ENCODE data around the gene EPB41L2. TPM values are rescaled to one million over a fixed set of nuclear protein-coding genes. Genes with fewer than 3 reads are reported as not detected.

EPB41L2 gene
- total and polyA plus RNA-seq, 10 donors = 19.3 to 210 (median 123) TPM

DNA sequence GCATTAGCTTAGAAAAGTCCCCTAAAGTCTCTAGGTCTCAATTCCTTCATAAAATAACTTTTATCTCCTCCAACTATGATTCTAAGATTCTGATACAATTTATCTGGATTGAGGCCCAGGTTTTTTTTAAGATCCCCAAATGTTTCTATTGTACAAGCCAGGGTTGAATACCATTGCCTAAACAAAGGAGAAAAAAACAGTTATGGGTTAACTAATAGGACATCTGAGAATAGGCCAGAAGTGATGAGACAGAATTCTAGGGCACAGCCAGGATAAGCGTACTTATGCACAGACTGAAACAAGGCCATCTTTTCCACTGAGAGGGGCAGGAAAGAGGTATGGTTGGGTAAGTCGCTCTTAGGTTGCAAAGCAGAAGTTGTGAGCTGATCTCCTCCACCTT is 26.4 kb downstream of the EPB41L2 start:
- H3K27ac ChIP-seq = no peak overlapping the region
- no peaks in the 10 kb centered on the region for H3K27me3 ChIP-seq (replicated peaks in 1 of 7)
- DNase-seq = no peak
- intact Hi-C loops (cut with DNase I; ENCODE audit: low total_unique reads) = no loop called here
- H3K4me1 ChIP-seq = peaks cover 0 to 21% (median 1%) of the 10 kb centered on the region in 6 donors
- WGBS, 5 donors = 70 to 87% (median 76%) methylated on average over 2 of the region's 2 CpGs
- no peaks in the 10 kb centered on the region for H3K36me3 ChIP-seq
- no peaks in the 10 kb centered on the region for H3K9me3 ChIP-seq
- no peak overlapping the region for H3K4me3 ChIP-seq
- TF ChIP-seq POLR2AphosphoS5 (IDR thresholded peaks at IDR 0.05) (no peak), POLR2A (IDR thresholded peaks at IDR 0.05) (no peak)
- TF ChIP-seq, protein P1, sequence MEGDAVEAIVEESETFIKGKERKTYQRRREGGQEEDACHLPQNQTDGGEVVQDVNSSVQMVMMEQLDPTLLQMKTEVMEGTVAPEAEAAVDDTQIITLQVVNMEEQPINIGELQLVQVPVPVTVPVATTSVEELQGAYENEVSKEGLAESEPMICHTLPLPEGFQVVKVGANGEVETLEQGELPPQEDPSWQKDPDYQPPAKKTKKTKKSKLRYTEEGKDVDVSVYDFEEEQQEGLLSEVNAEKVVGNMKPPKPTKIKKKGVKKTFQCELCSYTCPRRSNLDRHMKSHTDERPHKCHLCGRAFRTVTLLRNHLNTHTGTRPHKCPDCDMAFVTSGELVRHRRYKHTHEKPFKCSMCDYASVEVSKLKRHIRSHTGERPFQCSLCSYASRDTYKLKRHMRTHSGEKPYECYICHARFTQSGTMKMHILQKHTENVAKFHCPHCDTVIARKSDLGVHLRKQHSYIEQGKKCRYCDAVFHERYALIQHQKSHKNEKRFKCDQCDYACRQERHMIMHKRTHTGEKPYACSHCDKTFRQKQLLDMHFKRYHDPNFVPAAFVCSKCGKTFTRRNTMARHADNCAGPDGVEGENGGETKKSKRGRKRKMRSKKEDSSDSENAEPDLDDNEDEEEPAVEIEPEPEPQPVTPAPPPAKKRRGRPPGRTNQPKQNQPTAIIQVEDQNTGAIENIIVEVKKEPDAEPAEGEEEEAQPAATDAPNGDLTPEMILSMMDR (IDR thresholded peaks at IDR 0.05 in 8 of 11, conservative IDR thresholded peaks at IDR 0.05 in 3 of 11) = no peak

DNA sequence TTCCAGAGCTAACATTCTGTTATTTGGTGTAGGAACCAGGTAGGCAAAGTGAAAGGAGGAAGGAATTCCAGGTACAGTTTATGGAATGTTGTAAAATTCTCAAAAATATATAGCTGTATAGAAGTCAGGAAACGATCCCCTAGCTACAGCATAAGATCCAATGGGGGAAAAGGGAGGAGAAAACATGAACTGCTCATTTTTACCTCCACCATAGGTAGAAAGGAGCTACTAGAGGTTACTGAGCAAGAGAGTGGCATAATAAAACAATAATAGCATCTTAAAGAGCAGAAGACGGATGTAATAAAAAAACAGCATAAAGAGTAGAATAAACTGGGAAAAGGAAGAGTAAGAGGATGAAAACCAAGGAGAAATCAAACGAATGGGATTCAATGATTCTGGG is 26.9 kb downstream of the EPB41L2 start:
- no peaks in the 10 kb centered on the region for H3K27me3 ChIP-seq (replicated peaks in 1 of 7)
- H3K36me3 ChIP-seq = no peaks in the 10 kb centered on the region
- 85 to 89% (median 88%) methylated on average over 3 of the region's 3 CpGs for WGBS, 5 donors
- peaks cover 0 to 21% (median 1%) of the 10 kb centered on the region in 6 donors for H3K4me1 ChIP-seq
- TF ChIP-seq POLR2A (IDR thresholded peaks at IDR 0.05) (no peak), POLR2AphosphoS5 (IDR thresholded peaks at IDR 0.05) (no peak)
- TF ChIP-seq, protein P1 (IDR thresholded peaks at IDR 0.05 in 8 of 11, conservative IDR thresholded peaks at IDR 0.05 in 3 of 11) = no peak
- DNase-seq = no peak
- intact Hi-C loops (cut with DNase I; ENCODE audit: low total_unique reads) = no loop called here
- H3K4me3 ChIP-seq = no peak overlapping the region
- H3K9me3 ChIP-seq = no peaks in the 10 kb centered on the region
- no peak overlapping the region for H3K27ac ChIP-seq

DNA sequence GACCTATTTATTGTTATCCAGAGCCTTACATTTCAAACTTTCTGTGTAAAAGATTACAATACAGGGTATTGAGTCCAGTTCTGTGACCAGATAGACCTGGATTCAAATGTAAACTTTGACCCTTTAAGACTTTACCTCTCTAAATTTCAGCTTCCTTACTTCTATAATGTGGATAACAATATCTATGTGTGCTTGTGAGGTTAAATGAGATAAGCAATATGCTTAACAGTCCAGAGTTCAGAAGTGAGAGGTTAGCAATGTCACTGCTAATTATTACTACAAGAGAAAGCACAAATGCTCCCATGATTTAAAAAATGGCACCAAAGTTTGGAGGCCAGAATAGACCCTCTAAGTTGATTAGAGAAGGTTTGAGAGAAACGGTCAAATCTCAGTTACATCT is 27.5 kb downstream of the EPB41L2 start:
- intact Hi-C loops (cut with DNase I; ENCODE audit: low total_unique reads) = no loop called here
- no peak for DNase-seq
- Histone ChIP-seq H3K27me3 (replicated peaks in 1 of 7) (no peaks in the 10 kb centered on the region), H3K27ac (no peak overlapping the region), H3K4me3 (no peak overlapping the region), H3K4me1 (peaks cover 0 to 21% (median 1%) of the 10 kb centered on the region in 6 donors), H3K36me3 (no peaks in the 10 kb centered on the region), H3K9me3 (no peaks in the 10 kb centered on the region)
- 85 to 98% (median 91%) methylated on average over 1 of the region's 1 CpG for WGBS, 5 donors
- TF ChIP-seq POLR2A (IDR thresholded peaks at IDR 0.05) (no peak), POLR2AphosphoS5 (IDR thresholded peaks at IDR 0.05) (no peak)
- TF ChIP-seq, protein P1 (IDR thresholded peaks at IDR 0.05 in 8 of 11, conservative IDR thresholded peaks at IDR 0.05 in 3 of 11) = no peak

DNA sequence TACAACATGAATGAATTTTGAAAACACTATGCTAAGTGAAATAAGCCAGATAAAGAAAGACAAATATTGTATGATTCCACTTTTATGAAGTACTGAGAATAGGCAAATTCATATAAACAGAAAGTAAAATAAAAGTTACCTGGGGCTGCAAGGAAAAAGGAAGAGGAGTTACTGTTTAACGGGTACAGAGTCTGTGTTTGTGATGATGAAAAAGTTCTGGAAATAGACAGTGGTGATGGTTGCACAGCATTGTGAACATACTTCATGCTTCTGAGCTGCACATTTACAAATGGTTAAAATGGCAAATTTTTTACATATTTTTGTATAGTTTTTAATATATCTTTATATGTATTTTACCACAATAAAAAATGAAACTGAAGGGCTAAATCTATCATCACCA is 29.4 kb downstream of the EPB41L2 start:
- H3K36me3 ChIP-seq = no peaks in the 10 kb centered on the region
- TF ChIP-seq POLR2AphosphoS5 (IDR thresholded peaks at IDR 0.05) = no peak
- TF ChIP-seq POLR2A (IDR thresholded peaks at IDR 0.05) = no peak
- TF ChIP-seq, protein P1 (IDR thresholded peaks at IDR 0.05 in 8 of 11, conservative IDR thresholded peaks at IDR 0.05 in 3 of 11) = no peak
- H3K4me1 ChIP-seq = peaks cover 0 to 23% (median 1%) of the 10 kb centered on the region in 6 donors
- H3K27me3 ChIP-seq (replicated peaks in 1 of 7) = no peaks in the 10 kb centered on the region
- DNase-seq = no peak
- no peak overlapping the region for H3K27ac ChIP-seq
- intact Hi-C loops (cut with DNase I; ENCODE audit: low total_unique reads) = no loop called here
- no peak overlapping the region for H3K4me3 ChIP-seq
- no peaks in the 10 kb centered on the region for H3K9me3 ChIP-seq
- WGBS, 5 donors = 61 to 83% (median 69%) methylated on average over 1 of the region's 1 CpG

All from spleen (tissue), 11 donors.